GM21717 (cell line): ENCODE results near the gene SNAPC4.

ENCODE experiments used
- ATAC-seq: cut with Tn5 transposase; IDR thresholded peaks from one replicate; pipeline ENCODE4 v1.9.1; 2021; ENCODE audit warnings: mild to moderate bottlenecking, moderate library complexity; ENCODE audit not compliant: unreplicated experiment

SNAPC4 gene

DNA sequence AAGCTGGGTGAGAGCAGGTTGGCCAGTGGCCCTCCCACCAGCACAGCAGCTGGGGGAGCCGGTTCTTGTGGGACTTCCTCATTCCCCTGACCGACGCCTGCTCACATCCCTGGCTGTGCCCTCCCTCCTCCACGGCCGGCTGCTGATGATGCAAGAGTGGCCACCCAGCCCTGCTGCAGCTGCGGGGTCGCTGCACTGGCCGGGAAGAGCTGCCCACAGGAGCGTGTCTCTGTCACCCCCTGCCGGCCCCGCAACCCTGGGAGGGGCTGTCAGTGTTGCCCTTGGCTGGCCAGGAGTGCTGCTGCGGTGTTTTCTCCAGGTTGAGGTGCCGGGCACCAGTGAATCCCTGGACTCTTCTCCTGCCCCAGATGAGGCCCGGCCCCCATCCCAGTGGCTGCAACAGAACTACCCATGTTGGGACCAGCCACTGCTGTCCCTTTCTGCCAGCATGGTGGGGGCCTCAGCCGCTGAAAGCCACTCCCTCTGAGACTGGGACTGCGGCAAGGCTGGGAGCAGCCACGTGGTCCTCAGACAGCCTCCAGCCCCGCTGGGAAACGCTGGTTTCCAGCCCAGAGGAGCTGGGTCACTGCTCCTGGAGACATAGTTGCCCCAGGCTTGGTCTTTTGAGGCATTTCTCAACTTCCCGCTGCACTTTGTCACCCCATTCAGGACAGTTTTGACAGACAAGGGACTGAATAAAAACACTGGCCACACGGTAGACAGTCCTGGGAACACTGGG is 27.2 kb downstream of the SNAPC4 start:
- ATAC-seq = no peak

DNA sequence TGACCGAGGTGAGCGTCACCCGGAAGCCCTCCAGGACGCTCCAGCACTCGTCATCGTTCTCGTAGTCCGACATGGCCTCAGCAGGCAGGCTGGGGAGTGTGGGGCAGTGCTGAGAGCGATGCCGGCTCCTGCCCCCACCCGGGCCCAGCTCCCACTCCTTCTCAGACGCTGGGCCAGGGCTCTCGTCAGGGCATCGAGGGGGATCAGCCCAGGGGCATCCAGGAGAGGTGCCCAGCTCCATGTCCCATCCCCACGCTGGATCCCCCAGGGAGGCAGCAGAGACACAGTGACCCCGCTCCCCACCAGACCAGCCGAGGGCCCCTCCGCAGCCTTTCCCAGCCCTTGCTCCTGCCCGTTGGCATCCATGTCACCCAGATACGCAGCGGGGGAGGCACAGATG is 28.0 kb downstream of the SNAPC4 start:
- no peak for ATAC-seq

DNA sequence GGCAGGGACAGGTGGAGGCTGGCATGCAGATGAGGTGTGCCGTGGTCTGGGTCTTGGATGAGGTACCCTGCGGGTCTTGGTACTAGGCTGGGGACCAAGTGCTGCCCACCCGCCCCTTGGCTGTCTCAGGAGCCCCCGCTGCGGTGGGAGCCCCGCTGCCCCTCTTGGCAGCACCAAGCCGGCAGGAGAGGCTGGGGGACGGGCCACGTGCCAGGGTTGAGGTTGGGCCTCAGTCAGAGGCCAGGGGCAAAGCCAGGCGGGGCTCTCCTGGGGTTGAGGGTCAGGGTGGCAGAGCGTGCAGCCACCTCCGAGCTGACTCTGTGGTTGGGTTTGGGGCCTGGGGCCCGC is 28.5 kb downstream of the SNAPC4 start:
- ATAC-seq = no peak

DNA sequence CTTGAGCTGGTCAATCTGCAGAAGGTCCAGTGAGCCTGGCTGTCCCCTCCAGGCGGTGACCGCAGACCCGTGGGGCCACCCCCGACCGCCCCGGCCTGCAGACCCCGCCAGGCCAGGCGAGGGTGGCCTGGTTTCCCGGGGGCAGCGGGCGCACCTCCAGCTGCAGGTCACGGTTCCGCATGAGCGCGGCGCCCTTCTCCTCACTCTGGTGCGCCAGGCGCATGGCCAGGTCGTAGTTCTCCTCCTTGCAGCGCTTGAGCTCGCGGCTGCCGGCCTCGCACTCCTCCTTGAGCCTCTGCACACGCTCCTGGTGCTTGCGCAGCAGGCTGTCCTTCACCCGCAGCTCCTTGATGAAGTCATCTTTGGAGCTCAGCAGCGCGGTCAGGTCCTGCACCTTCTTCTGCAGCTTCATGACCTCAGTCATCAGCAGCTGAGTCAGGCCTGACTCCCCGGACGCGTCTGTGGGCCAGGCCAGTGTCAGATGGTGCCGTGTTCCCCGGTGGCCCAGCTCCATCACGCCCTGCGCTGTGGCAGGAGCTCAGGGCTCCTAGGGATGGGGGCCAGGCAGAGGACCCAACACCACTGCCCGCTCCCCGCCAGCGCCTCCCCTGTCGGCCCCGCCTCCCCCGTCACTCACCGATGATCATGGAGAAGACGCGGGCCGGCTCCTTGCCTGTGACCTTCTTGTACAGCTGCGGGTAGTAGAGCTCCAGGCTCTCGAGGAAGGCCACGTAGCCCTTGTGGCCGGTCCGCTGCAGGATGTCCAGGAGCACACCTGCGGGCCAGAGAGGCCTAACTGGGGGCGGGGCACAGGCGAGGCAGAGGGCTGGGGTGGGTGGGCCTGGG is 29.1 kb downstream of the SNAPC4 start:
- ATAC-seq = no peak

DNA sequence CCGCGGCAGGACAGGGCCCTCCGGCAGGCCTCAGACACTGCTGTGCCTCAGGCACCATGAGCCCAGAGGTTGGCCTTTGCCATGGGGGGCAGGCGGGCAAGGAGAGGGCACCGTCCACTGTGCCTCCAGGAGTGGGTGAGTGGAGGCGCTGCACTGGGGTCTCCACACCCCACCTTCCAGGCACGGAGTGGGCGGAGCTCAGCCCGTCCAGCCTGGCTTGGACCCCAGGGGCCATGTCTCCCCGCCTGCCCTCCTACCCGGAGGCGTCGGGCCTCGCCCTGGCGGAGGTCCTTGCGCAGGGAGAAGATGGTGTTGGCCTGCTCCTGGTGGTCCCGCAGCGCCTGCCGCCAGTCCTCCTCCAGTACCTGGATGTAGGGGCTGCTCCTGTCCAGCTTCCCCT is 29.9 kb downstream of the SNAPC4 start:
- ATAC-seq = no peak

DNA sequence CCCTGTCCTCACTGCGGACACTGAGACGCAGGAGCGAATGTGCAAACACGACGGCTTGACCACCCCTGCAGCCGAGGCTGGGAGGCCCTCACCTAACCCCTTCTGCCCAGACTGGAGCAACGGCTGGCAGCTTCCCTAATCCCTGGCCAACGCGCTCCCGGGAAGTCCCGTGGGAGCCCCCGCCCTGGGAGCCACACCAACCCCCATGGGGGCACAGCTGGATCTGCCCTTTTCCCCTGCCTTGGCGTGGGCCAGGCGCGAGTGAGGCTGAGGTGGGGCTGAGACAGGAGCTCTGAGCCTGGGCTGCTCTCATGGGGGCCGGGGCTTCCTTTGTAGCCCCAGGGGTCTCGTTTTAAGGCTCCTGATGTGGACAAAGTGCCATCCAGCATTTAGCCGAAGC is 31.8 kb downstream of the SNAPC4 start:
- no peak for ATAC-seq

DNA sequence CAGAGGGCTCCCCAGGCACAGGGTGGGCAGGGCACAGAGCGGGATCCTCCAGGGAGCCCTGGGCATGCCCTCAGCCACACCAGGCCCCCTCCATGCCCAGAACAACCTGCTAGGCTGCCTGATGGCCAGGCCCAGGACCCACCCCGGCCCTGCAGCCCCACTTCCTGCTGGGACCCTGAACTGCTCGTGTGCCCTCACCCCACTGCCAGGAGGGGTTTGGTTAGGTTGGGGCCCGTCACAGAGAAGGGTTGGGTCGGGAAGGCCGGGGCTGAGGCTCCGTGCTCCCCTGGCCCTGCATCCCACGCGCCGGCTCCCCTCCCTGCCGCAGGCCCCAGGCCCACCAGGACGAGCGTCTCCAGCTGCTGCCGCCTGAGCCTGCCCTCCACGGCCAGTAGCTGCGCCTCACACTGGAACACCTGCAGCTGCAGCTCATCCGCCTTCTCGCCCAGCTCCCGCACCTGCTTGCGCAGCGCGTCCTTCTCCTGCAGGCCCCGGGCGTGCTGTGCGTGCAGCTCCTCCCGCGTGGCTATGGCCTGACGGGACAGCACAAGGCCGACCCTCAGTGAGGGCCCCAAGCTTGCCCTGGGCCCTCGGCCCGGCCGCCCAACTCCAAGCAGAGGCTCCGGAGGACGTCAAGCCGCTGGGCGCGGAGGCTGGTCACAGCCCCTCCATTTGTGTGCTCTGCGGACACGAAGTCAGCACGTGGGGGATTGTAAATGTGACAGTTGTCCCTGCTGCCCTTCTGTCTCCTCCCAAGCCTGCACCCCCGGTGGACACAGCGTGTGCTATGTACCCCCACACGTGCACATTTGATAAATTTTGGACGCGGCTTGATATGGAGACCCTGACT is 32.4 kb downstream of the SNAPC4 start:
- ATAC-seq = no peak

DNA sequence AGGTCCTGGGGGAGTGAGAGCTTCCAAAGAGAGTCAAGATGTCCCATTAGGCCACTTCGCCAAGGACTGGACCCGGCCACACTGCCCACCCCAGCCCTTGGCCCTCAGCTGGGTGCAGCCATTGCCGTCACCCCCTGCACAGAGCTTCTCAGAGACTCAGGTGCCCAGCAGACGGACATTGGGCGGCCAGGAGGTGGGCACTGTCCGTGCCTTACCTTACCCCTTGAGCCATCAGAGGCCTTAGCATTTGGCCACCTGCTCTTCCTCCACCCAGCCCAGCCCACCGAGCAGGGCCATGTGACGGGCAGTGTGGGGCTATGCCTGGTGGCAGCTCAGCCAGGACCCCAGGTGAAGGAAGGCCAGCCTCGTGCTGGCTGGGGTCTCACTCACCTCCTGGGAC is 33.1 kb downstream of the SNAPC4 start:
- ATAC-seq = no peak

DNA sequence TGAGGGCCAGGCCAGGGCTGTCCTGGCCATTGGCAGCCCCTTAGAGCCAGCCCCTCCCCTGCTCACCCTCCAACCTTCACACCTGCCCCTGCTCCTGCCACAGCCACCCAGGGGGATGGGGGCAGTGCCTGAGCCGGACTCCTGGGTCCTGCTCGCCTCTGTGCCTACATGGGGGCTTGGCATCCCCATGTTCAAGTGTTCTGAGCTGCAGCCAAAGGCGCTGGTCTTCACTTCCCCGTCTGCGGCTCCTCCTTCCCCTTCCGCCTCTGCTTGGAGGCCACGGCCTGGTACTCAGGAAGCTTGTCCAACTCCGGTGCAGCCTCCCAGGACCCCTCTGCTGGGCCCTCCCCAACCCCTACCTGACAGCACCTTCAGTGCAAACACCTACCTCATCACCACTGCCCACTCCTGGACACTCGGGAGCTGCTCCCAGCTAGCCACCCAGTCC is 34.2 kb downstream of the SNAPC4 start:
- no peak for ATAC-seq

DNA sequence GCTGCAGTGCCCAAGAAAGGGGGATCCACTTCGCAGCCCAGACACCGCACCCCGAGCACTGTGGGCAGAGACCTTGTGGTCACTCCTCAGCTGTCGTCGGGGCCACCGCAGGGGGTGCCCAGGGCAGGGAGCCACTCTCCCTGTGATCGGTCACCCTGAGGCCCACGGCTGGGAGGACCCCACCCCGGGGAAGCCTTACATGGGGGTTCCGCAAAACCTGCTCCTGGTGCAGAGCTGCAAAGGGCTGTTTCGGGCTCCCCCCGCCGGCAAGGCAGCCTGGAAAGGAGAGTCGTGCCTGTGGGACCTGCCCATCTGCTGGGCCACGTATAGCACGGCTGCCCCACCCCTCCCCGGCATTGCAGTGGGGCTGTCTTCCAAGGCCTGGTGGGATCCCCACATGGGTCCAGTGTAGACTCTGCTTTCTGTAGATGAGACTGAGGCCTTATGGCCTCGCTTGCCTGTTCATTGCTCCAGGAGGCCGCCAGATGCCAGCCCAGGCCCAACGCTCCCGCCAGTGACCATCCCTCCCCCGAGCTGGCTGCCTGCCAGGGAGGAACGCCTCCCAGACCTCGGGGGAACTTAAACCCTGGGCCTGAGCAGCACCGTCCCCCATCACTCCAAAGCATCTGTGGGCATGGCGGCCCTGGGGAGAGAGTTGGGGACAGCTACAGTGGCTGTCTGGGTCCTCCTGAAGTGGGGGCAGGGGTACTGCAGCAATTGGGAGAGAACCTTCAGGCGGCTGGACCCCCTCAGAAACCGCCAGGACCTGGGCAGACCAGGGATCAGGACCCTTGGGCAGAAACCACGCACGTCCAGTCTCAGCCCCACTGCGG is 34.8 kb downstream of the SNAPC4 start:
- no peak for ATAC-seq

DNA sequence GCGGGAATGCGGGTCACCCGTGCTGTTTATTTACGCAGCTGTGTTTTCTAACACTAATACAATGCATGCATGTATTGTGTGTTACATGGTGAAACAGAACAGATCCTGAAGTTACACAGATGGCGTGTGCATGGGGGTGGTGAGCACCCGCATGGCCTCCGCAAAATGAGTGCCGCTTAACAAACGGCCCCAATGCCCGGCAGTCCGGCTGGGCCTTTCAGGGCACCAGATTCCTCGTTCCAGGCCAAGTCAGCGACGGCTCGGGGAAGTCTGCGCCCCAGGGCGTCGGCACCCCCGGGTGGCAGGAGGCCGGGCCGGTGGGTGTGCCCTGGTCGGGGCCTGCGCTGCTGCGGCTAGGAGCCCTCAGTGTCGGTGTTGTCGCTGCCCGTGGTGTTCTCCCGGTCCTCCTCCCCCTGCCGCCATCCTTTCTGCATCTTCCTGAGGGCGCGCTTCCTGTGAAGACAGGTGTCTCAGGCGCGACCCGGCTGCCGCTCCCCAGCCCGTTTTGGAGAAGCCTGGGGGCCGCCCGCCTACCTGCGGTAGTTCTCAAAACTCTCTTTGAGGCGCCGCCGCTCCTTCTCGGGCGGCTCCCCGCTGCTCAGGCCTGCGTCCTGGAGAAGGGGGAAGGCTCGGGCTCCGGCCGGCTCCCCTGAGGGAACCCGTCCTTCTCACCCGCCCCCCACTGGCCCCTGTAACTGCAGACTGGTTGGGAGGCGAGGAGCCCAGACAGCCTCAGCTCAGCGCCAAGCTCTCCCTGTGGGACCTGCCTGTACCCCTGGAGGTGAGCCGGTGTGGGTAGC is 35.8 kb downstream of the SNAPC4 start:
- no peak for ATAC-seq

DNA sequence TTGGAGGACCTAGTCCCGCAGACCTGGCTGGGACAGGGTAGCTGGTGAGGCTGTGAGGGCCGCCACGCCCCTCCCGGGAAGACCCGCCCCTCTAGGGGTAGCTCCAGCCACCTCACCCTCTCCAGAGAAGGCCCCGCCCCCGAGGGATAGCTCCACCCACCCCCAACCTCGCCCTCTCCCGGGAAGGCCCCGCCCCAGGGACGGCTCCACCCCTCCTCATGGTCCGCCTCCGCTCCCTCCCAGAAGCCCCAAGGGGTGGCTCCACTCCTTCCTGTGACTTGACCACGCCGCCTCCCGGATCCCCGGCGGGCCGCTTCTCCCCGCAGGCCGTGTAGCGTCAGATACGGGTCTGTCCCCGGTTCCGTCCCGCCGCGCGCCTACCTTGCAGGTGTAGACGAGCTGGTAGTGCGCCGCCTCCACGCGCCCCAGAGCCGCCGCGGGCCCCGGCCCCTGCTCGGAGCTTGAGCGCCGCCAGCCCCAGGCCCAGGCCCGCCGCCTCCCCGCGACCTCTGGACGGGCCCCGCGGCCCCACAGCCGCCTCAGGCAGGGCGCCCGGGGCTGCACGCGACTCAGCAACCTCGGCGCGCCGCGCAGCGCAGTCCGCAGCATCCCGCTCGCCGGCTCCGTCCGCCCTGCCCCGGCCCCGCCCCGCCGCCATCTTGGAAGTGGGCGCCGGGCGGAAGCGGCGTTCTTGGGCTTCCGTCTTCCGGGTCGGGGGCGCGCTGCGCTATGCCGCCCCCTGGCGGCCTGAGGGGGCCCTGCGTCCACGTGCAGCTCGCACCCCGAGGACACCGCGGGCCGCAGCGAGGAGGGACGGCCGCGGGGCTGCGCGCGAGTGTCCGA is 36.6 kb downstream of the SNAPC4 start, which contains the start of gene DNLZ:
TSS of gene DNLZ (minus strand) at position 639 of the 843 bp plus-strand sequence. CDS start at position 609, 30 bp downstream.
- ATAC-seq = peak; percentile 70

DNA sequence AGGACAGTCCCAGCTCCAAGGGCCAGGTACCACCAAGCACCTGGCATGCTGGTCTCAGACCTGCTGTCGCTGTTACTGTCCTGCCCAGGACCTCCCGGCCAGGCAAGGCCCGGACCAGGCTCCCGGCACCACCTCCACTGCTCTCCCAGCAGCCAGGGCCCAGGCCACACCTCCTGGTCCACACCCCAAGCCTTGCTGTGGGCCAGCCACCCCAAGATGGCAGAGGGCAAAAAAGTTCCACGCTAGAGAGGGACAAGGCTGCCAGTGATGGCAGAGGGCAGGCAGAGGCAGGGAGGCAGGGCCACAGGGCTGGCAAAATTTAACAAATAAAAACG is 37.6 kb downstream of the SNAPC4 start:
- ATAC-seq = no peak

DNA sequence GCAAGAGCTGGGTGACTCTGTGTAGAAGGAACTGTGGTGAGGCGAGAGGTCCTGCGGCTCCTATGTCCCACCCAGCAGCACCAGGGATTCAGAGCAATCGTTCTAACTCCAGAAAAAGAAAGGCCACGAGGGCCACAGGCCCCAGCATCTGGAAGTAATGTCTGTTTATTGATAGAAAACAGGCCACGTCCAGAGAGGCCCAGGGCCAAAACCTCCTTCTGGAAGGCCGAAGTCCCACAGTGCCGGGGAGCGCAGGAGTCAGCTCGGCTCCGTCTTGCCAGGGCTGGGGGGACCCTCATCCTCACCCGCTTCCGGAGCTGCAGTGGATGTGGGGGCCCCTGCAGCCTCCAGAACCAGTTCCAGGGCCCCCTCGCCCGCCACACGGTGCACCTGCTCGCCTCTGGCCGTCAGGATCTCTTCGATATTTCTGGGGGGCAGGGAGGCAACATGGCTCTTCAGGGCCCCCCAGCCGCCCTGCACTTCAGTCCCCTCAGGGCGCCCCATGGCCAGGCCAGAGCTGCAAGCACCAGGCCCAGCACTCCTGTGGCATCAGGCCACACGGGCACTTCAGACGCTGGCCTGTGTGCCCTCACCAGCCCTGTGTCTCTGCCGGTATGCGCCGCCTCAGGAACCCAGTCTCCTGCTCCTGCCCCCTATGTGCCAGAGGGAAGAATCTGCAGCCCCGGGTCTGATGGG is 38.1 kb downstream of the SNAPC4 start:
- ATAC-seq = no peak

DNA sequence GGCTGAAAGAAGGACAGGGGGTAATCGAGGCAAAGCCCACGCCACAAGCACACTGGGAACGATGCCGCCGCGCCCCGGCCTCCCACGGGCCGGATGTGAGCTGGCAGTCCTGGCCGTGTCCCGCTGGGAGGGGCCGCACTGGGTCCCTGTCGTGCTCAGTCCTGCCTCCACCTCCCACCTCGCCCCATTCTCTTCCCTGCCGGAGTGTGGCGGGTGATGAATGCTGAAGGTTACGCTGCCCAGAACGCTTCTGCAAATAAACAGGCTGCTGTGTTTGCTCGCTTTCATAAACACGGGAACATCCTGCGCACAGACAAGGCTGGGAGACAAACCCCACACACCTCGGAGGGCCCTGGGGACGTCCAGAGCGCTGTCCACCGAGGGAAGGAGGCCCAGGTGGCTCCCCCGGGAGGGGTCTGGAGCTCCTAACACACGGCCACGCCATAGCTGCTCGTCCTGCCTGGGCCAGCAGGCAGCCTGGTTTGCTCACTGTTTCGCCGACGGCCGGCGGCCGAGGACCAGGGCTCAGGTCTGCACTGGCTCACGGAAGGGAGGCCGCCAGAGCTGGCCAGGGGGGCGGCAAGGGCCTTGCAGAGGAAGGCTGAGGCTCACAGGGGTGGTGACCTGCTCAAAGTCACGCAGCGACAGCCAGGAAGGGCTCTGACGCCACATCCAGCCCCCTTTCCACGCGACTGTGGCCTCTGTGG is 38.8 kb downstream of the SNAPC4 start:
- ATAC-seq = no peak

DNA sequence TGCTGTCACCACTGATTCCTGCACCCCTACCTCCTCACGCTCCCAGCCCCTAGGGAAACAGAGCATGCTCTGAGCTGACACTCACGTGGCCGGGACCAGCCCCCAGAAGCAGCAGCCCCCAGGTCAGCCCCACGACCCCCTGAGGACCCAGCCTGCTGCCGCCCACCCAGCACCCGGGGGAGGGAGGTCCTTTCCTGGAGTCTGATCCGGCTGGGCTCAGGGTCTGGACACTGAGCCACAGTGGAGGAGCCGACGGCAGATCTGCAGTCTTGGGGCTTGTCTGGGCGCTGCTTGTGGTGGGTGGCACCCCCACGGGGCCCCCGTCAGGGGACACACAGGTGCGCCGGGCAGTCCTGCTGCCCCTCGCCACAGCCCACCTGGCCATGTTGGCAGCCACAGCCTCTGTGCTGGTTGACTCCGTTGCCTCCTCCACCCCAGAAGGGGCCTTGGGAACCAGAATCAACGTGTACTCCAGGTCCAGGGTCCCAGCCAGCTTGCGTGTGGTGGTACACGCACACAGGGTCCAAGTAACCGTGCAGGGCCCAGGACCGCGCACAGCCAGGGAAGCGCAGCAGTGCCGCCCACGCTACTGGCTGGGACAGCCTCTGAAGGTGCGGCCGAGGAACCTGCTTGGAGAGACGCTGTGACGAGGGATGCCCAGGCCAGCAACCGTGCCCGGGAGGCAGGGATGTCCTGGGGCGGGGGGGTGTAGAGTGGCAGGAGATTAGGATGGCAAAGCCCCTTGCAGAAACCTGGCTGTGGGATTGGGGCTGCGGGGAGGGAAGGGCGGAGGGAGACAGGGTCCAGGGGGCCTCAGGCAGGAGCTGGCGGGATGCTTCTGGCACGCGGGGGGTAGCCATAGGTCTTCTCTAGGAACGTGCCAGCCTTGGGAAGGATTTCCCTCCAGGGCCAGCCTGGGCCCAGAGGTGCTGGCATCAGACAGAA is 39.9 kb downstream of the SNAPC4 start:
- no peak for ATAC-seq

DNA sequence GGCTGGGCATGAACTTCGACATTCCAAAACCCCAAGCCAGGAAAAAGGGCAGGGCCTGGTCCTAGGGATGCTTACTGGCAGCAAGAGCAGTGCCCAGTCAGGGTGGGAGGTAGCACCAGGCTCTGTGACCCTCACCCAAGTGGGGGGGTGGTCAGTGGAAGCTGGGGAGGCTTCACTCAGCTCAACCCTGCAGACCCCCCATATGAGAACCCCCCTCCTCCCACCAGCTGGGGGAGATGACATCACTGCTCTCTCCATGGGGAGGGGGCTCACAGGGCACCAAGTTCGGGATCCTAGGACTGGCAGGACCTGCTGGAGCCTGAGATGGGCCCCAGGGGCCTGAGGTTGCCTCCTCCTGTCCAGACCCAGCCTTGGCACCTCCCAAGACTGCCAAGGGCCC is 41.1 kb downstream of the SNAPC4 start:
- no peak for ATAC-seq
